GM23338 (cell line): ENCODE results near the gene SLC4A7. TPM values are rescaled to one million over a fixed set of nuclear protein-coding genes. Genes with fewer than 3 reads are reported as not detected.

Experiments
- ATAC-seq: fragments of 200-7000 bp; cut with Tn5 transposase; 3 replicates; pipeline ENCODE4 v1.9.1; 2020
- DNase-seq: peaks from one replicate; pipeline ENCODE4 v3.0.0-alpha.2; 2015; ENCODE audit warnings: low spot score
- H2AFZ ChIP-seq: fragments of 200-600 bp; sonication (generic); 2 replicates; pipeline ENCODE4 v1.8.0; 2016; ENCODE audit warnings: antibody characterized with exemption, mild to moderate bottlenecking, moderate library complexity
- H3F3A ChIP-seq: fragments of 200-600 bp; sonication (generic); replicated peaks from 2 replicates; pipeline ENCODE4 v1.8.0; 2017; ENCODE audit warnings: antibody characterized with exemption, mixed run types, low read depth
- H3K27ac ChIP-seq: fragments of 200-600 bp; sonication (generic); 2 replicates; pipeline ENCODE4 v1.6.1; 2016; ENCODE audit warnings: low read depth
- H3K27me3 ChIP-seq: fragments of 200-600 bp; sonication (generic); 2 replicates; pipeline ENCODE4 v1.8.0; 2016; ENCODE audit warnings: mild to moderate bottlenecking, mixed run types, moderate library complexity; ENCODE audit not compliant: insufficient read depth
- H3K36me3 ChIP-seq: fragments of 200-600 bp; sonication (generic); 2 replicates; pipeline ENCODE4 v1.8.0; 2016; ENCODE audit warnings: mild to moderate bottlenecking; ENCODE audit not compliant: insufficient read depth
- H3K4me1 ChIP-seq: fragments of 200-600 bp; sonication (generic); 2 replicates; pipeline ENCODE4 v1.8.0; 2016; ENCODE audit warnings: mild to moderate bottlenecking, moderate library complexity; ENCODE audit not compliant: insufficient read depth
- H3K4me2 ChIP-seq: fragments of 200-600 bp; sonication (generic); 2 replicates; pipeline ENCODE4 v1.7.1; 2017; ENCODE audit warnings: mixed run types
- H3K4me3 ChIP-seq: fragments of 200-600 bp; sonication (generic); 2 replicates; pipeline ENCODE4 v1.6.1; 2016; ENCODE audit warnings: mixed run types
- H3K79me2 ChIP-seq: fragments of 200-600 bp; sonication (generic); replicated peaks from 2 replicates; pipeline ENCODE4 v1.8.0; 2017; ENCODE audit warnings: mild to moderate bottlenecking; ENCODE audit not compliant: insufficient read depth
- H3K9me2 ChIP-seq: fragments of 200-600 bp; sonication (generic); 2 replicates; pipeline ENCODE4 v1.8.0; 2017; ENCODE audit not compliant: insufficient read depth
- H4K20me1 ChIP-seq: fragments of 200-600 bp; sonication (generic); replicated peaks from 2 replicates; pipeline ENCODE4 v1.8.0; 2017; ENCODE audit warnings: mild to moderate bottlenecking; ENCODE audit not compliant: insufficient read depth
- H3K27ac Mint-ChIP-seq: 2 replicates; pipeline ENCODE4 v1.8.0; 2020; ENCODE audit warnings: inconsistent platforms, mild to moderate bottlenecking, moderate library complexity, mixed read lengths
- H3K27me3 Mint-ChIP-seq: 3 replicates; pipeline ENCODE4 v1.8.0; 2022; ENCODE audit warnings: low read depth, mild to moderate bottlenecking, moderate library complexity, mixed read lengths, inconsistent platforms; ENCODE audit not compliant: insufficient read depth, poor library complexity
- H3K36me3 Mint-ChIP-seq: 3 replicates; pipeline ENCODE4 v1.8.0; 2021; ENCODE audit warnings: low read depth, mild to moderate bottlenecking, inconsistent platforms, moderate library complexity, mixed read lengths
- H3K4me1 Mint-ChIP-seq: 3 replicates; pipeline ENCODE4 v1.8.0; 2020; ENCODE audit warnings: mild to moderate bottlenecking, inconsistent platforms, mixed read lengths
- H3K4me3 Mint-ChIP-seq: 3 replicates; pipeline ENCODE4 v1.8.0; 2021; ENCODE audit warnings: moderate library complexity, mild to moderate bottlenecking, inconsistent platforms, mixed read lengths
- H3K9me3 Mint-ChIP-seq: 3 replicates; pipeline ENCODE4 v1.8.0; 2020; ENCODE audit warnings: moderate library complexity, mild to moderate bottlenecking, inconsistent platforms, mixed read lengths
- CREB1 ChIP-seq: fragments of 250-450 bp; sonication (Bioruptor Pico); IDR thresholded peaks from 2 replicates; pipeline ENCODE4 v1.5.0; 2020; ENCODE audit warnings: low read depth, mild to moderate bottlenecking, moderate library complexity
- EZH2 ChIP-seq: fragments of 200-600 bp; sonication (generic); IDR thresholded peaks from one replicate; pipeline ENCODE4 v1.8.0; 2017; ENCODE audit warnings: antibody characterized with exemption, mild to moderate bottlenecking, low read depth; ENCODE audit not compliant: unreplicated experiment
- EZH2phosphoT487 ChIP-seq: fragments of 200-600 bp; sonication (generic); IDR thresholded peaks from one replicate; pipeline ENCODE4 v1.8.1; 2018; ENCODE audit warnings: antibody characterized with exemption; ENCODE audit not compliant: unreplicated experiment
- JUNB ChIP-seq: IDR thresholded peaks from one replicate; pipeline ENCODE4 v1.6.1; 2016; ENCODE audit warnings: antibody characterized with exemption; ENCODE audit not compliant: unreplicated experiment
- NANOG ChIP-seq: IDR thresholded peaks from 2 replicates; pipeline ENCODE4 v1.6.1; 2016; ENCODE audit warnings: antibody characterized with exemption, borderline replicate concordance
- POLR2AphosphoS5 ChIP-seq: IDR thresholded peaks from 2 replicates; pipeline ENCODE4 v1.6.1; 2016; ENCODE audit warnings: antibody characterized with exemption, low read depth
- STAT1 ChIP-seq: IDR thresholded peaks from one replicate; pipeline ENCODE4 v1.6.1; 2016; ENCODE audit warnings: antibody characterized with exemption; ENCODE audit not compliant: unreplicated experiment
- ZNF114 ChIP-seq: fragments of 250-450 bp; sonication (Bioruptor Pico); IDR thresholded peaks from 2 replicates; pipeline ENCODE4 v1.5.0; 2020; ENCODE audit warnings: mild to moderate bottlenecking, moderate library complexity
- ZNF331 ChIP-seq: fragments of 250-450 bp; sonication (Bioruptor Pico); IDR thresholded peaks from 2 replicates; pipeline ENCODE4 v1.5.0; 2020; ENCODE audit warnings: low read depth, mild to moderate bottlenecking, moderate library complexity
- polyA plus RNA-seq: library from polyadenylated mRNA; unstranded; fragments of >200 nt; fragmentation: Nextera tagmentation; extraction: Ambion mirVana; gene quantifications from 2 replicates; pipeline ENCODE4 v1.2.1, GENCODE V29; 2016
- total RNA-seq: library from RNA; depleted of rRNA; stranded (reverse); fragments of >200 nt; shearing (Covaris generic); gene quantifications from 2 replicates; pipeline ENCODE4 v1.2.3, GENCODE V29; 2014
- TF ChIP-seq, protein P1 (sequence below): IDR thresholded peaks from one replicate; pipeline ENCODE4 v1.6.1; 2018; ENCODE audit warnings: antibody characterized with exemption; ENCODE audit not compliant: unreplicated experiment
- TF ChIP-seq, protein P2 (sequence below): IDR thresholded peaks from 2 replicates; pipeline ENCODE4 v1.6.1; 2016; ENCODE audit warnings: antibody characterized with exemption
- TF ChIP-seq, protein P3 (sequence below), 2 experiments: fragments of 200-600 bp in 1 of 2; sonication (generic) in 1 of 2; conservative IDR thresholded peaks; 2 replicates each; pipeline versions ENCODE4 v1.5.1 to v1.6.1; 2016 to 2017; ENCODE audit warnings: antibody characterized with exemption in 2 of 2, low read depth in 2 of 2, mild to moderate bottlenecking in 2 of 2, moderate library complexity in 1 of 2
- TF ChIP-seq, protein P4 (sequence below): fragments of 250-450 bp; sonication (Bioruptor Pico); IDR thresholded peaks from 2 replicates; pipeline ENCODE4 v1.5.0; 2020; ENCODE audit warnings: mild to moderate bottlenecking, moderate library complexity

The SLC4A7 gene
- total and polyA plus RNA-seq, 2 experiments from 2014 or later: 44.4 to 101 TPM

DNA sequence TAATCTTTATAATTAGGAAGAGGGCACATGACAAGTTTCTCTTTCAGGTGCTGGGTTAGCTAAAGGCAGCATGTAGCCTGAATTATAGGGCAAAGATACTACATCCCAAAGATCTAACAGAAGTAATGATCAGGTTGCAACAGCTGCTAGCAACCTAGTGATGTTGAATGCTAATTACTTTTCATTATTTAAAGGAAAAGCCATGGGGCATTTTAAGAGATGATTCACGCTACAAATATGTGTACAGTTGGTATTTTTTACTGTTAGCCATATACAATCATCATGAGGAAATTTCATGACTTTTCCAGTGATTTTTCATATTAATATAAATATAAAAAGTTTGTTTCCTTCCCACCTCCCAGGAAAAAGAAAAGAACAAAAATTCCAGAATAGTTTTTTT is 158.0 kb downstream of the SLC4A7 start:
- TF ChIP-seq NANOG: no peak
- TF ChIP-seq, protein P1, sequence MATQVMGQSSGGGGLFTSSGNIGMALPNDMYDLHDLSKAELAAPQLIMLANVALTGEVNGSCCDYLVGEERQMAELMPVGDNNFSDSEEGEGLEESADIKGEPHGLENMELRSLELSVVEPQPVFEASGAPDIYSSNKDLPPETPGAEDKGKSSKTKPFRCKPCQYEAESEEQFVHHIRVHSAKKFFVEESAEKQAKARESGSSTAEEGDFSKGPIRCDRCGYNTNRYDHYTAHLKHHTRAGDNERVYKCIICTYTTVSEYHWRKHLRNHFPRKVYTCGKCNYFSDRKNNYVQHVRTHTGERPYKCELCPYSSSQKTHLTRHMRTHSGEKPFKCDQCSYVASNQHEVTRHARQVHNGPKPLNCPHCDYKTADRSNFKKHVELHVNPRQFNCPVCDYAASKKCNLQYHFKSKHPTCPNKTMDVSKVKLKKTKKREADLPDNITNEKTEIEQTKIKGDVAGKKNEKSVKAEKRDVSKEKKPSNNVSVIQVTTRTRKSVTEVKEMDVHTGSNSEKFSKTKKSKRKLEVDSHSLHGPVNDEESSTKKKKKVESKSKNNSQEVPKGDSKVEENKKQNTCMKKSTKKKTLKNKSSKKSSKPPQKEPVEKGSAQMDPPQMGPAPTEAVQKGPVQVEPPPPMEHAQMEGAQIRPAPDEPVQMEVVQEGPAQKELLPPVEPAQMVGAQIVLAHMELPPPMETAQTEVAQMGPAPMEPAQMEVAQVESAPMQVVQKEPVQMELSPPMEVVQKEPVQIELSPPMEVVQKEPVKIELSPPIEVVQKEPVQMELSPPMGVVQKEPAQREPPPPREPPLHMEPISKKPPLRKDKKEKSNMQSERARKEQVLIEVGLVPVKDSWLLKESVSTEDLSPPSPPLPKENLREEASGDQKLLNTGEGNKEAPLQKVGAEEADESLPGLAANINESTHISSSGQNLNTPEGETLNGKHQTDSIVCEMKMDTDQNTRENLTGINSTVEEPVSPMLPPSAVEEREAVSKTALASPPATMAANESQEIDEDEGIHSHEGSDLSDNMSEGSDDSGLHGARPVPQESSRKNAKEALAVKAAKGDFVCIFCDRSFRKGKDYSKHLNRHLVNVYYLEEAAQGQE: no peak
- no peak for TF ChIP-seq EZH2phosphoT487
- TF ChIP-seq, protein P2, sequence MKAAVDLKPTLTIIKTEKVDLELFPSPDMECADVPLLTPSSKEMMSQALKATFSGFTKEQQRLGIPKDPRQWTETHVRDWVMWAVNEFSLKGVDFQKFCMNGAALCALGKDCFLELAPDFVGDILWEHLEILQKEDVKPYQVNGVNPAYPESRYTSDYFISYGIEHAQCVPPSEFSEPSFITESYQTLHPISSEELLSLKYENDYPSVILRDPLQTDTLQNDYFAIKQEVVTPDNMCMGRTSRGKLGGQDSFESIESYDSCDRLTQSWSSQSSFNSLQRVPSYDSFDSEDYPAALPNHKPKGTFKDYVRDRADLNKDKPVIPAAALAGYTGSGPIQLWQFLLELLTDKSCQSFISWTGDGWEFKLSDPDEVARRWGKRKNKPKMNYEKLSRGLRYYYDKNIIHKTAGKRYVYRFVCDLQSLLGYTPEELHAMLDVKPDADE: no peak
- no peak for TF ChIP-seq JUNB
- TF ChIP-seq ZNF114 (CRISPR knock-in tag): no peak
- TF ChIP-seq, protein P3, sequence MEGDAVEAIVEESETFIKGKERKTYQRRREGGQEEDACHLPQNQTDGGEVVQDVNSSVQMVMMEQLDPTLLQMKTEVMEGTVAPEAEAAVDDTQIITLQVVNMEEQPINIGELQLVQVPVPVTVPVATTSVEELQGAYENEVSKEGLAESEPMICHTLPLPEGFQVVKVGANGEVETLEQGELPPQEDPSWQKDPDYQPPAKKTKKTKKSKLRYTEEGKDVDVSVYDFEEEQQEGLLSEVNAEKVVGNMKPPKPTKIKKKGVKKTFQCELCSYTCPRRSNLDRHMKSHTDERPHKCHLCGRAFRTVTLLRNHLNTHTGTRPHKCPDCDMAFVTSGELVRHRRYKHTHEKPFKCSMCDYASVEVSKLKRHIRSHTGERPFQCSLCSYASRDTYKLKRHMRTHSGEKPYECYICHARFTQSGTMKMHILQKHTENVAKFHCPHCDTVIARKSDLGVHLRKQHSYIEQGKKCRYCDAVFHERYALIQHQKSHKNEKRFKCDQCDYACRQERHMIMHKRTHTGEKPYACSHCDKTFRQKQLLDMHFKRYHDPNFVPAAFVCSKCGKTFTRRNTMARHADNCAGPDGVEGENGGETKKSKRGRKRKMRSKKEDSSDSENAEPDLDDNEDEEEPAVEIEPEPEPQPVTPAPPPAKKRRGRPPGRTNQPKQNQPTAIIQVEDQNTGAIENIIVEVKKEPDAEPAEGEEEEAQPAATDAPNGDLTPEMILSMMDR (conservative IDR thresholded peaks at IDR 0.05; ENCODE audit: low read depth in 2 of 2): no peak
- TF ChIP-seq STAT1: no peak
- no peak for TF ChIP-seq POLR2AphosphoS5
- TF ChIP-seq CREB1 (CRISPR knock-in tag): no peak
- no peak for TF ChIP-seq ZNF331 (CRISPR knock-in tag)
- TF ChIP-seq, protein P4, sequence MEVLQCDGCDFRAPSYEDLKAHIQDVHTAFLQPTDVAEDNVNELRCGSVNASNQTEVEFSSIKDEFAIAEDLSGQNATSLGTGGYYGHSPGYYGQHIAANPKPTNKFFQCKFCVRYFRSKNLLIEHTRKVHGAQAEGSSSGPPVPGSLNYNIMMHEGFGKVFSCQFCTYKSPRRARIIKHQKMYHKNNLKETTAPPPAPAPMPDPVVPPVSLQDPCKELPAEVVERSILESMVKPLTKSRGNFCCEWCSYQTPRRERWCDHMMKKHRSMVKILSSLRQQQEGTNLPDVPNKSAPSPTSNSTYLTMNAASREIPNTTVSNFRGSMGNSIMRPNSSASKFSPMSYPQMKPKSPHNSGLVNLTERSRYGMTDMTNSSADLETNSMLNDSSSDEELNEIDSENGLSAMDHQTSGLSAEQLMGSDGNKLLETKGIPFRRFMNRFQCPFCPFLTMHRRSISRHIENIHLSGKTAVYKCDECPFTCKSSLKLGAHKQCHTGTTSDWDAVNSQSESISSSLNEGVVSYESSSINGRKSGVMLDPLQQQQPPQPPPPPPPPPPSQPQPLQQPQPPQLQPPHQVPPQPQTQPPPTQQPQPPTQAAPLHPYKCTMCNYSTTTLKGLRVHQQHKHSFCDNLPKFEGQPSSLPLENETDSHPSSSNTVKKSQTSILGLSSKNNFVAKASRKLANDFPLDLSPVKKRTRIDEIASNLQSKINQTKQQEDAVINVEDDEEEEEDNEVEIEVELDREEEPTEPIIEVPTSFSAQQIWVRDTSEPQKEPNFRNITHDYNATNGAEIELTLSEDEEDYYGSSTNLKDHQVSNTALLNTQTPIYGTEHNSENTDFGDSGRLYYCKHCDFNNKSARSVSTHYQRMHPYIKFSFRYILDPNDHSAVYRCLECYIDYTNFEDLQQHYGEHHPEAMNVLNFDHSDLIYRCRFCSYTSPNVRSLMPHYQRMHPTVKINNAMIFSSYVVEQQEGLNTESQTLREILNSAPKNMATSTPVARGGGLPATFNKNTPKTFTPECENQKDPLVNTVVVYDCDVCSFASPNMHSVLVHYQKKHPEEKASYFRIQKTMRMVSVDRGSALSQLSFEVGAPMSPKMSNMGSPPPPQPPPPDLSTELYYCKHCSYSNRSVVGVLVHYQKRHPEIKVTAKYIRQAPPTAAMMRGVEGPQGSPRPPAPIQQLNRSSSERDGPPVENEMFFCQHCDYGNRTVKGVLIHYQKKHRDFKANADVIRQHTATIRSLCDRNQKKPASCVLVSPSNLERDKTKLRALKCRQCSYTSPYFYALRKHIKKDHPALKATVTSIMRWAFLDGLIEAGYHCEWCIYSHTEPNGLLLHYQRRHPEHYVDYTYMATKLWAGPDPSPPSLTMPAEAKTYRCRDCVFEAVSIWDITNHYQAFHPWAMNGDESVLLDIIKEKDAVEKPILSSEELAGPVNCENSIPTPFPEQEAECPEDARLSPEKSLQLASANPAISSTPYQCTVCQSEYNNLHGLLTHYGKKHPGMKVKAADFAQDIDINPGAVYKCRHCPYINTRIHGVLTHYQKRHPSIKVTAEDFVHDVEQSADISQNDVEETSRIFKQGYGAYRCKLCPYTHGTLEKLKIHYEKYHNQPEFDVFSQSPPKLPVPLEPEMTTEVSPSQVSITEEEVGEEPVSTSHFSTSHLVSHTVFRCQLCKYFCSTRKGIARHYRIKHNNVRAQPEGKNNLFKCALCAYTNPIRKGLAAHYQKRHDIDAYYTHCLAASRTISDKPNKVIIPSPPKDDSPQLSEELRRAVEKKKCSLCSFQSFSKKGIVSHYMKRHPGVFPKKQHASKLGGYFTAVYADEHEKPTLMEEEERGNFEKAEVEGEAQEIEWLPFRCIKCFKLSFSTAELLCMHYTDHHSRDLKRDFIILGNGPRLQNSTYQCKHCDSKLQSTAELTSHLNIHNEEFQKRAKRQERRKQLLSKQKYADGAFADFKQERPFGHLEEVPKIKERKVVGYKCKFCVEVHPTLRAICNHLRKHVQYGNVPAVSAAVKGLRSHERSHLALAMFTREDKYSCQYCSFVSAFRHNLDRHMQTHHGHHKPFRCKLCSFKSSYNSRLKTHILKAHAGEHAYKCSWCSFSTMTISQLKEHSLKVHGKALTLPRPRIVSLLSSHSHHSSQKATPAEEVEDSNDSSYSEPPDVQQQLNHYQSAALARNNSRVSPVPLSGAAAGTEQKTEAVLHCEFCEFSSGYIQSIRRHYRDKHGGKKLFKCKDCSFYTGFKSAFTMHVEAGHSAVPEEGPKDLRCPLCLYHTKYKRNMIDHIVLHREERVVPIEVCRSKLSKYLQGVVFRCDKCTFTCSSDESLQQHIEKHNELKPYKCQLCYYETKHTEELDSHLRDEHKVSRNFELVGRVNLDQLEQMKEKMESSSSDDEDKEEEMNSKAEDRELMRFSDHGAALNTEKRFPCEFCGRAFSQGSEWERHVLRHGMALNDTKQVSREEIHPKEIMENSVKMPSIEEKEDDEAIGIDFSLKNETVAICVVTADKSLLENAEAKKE (CRISPR knock-in tag): no peak
- no peak for TF ChIP-seq EZH2
- no peaks in the 10 kb centered on the region for H3K4me1 Mint-ChIP-seq
- H3K36me3 ChIP-seq: no peaks in the 10 kb centered on the region
- H3K27ac ChIP-seq: no peak overlapping the region
- no peak overlapping the region for H3K4me3 Mint-ChIP-seq
- H3K79me2 ChIP-seq: no peaks in the 10 kb centered on the region
- H3K4me3 ChIP-seq: no peak overlapping the region
- H3F3A ChIP-seq: no peaks in the 10 kb centered on the region
- no peak overlapping the region for H3K4me2 ChIP-seq
- ATAC-seq: no peak
- H3K36me3 Mint-ChIP-seq: peaks cover 9% of the 10 kb centered on the region; the same call in 2 of the 3 replicates
- no peak for DNase-seq
- no peaks in the 10 kb centered on the region for H4K20me1 ChIP-seq
- no peaks in the 10 kb centered on the region for H3K4me1 ChIP-seq
- no peaks in the 10 kb centered on the region for H3K27me3 Mint-ChIP-seq
- peaks cover 11% of the 10 kb centered on the region for H3K9me3 Mint-ChIP-seq
- peaks cover 5% of the 10 kb centered on the region; the same call in 1 of the 2 replicates for H3K9me2 ChIP-seq
- no peak overlapping the region for H3K27ac Mint-ChIP-seq
- H3K27me3 ChIP-seq: no peaks in the 10 kb centered on the region
- no peak overlapping the region for H2AFZ ChIP-seq
